Coronary artery (tissue), 2 donors: Measurements from ENCODE around the gene SPRR1A.

Experiments
- DNase-seq: peaks from one replicate; pipeline ENCODE4 v3.0.0-alpha.2; 2017; ENCODE audit warnings: low spot score
- H3K27ac ChIP-seq, 2 donors: fragments of 200-600 bp; sonication (generic); one replicate each; pipeline ENCODE4 v1.5.1; 2016 to 2019
- H3K4me3 ChIP-seq: fragments of 200-600 bp; sonication (generic); 2 replicates; pipeline ENCODE4 v1.5.1; 2016; ENCODE audit warnings: mild to moderate bottlenecking, moderate library complexity
- CTCF ChIP-seq: fragments of 200-600 bp; sonication (generic); IDR thresholded peaks from one replicate; pipeline ENCODE4 v1.5.1; 2019; ENCODE audit warnings: antibody characterized with exemption

Gene SPRR1A

GRCh38 chr1:152986578-152986977 is 2.7 kb downstream of the SPRR1A start:
- H3K27ac ChIP-seq: no peak overlapping the region
- DNase-seq: no peak
- no peak for TF ChIP-seq CTCF
- no peak overlapping the region for H3K4me3 ChIP-seq

- Histone ChIP-seq H3K4me3 (no peak overlapping the region), H3K27ac (no peak overlapping the region)
- DNase-seq: no peak
- TF ChIP-seq CTCF: no peak
Observed at GRCh38 chr1:152993186-152993585, 9.3 kb downstream of the SPRR1A start.

- no peak for TF ChIP-seq CTCF
- Histone ChIP-seq H3K4me3 (no peak overlapping the region), H3K27ac (no peak overlapping the region)
- DNase-seq: no peak
Observed at GRCh38 chr1:152995842-152996241, 12.0 kb downstream of the SPRR1A start.

- no peak overlapping the region for H3K4me3 ChIP-seq
- no peak for DNase-seq
Observed at GRCh38 chr1:152996633-152997400, 12.9 kb downstream of the SPRR1A start.

GRCh38 chr1:152997901-152998300 is 14.0 kb downstream of the SPRR1A start:
- Histone ChIP-seq H3K27ac (no peak overlapping the region), H3K4me3 (no peak overlapping the region)
- TF ChIP-seq CTCF: no peak
- DNase-seq: no peak

More at GRCh38 chr1:152996633-152997400, 12.9 kb downstream of the SPRR1A start:
- no peak for TF ChIP-seq CTCF
- H3K27ac ChIP-seq: no peak overlapping the region

- DNase-seq: no peak
- TF ChIP-seq CTCF: no peak
- no peak overlapping the region for H3K4me3 ChIP-seq
Observed at GRCh38 chr1:152998476-152998875, 14.6 kb downstream of the SPRR1A start.

GRCh38 chr1:152999818-153000217 is 15.9 kb downstream of the SPRR1A start:
- no peak for TF ChIP-seq CTCF
- Histone ChIP-seq H3K27ac (no peak overlapping the region), H3K4me3 (no peak overlapping the region)
- DNase-seq: no peak

More at GRCh38 chr1:152998476-152998875, 14.6 kb downstream of the SPRR1A start:
- no peak overlapping the region for H3K27ac ChIP-seq
